ENCODE measurements around the gene PPP1R9A.

Gene PPP1R9A

DNA sequence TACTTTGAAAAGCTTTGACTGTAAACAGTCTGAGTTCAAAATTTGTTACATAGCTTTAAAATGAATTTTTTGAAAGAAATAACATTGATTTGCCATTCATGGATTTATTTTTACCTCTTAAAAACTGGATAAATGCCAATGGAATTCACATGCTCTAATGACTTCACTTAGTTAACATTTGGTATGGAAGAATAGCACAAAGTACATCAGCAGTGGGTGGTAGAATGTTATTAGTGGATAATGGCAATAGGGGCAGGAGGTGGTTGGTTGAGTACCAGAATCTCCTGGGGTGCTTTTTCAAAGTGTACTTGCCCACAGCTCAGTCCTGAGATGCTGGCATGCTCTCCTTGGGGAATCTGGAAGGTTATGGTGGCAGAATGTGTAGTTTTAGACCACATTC is 4.7 kb downstream of the PPP1R9A start:
- no peak for DNase-seq

DNA sequence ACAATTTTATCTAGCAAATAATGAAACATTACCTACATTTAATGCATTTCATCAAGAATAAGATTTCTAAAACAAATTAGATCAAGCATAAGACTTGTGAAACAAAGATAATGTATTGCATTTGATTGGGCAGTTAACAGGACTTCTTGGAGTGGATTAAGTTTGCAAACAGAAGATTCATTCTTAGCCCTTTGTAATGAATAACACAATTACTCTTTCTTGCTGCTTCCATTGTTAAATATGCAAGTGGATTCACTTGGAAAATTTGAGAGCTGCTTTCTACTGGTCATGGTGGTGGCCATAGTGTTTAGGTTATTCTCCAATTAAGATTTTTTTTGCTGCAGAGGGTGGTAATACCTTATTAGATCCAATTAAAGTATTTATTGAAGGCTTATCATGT is 6.0 kb downstream of the PPP1R9A start:
- DNase-seq: no peak

DNA sequence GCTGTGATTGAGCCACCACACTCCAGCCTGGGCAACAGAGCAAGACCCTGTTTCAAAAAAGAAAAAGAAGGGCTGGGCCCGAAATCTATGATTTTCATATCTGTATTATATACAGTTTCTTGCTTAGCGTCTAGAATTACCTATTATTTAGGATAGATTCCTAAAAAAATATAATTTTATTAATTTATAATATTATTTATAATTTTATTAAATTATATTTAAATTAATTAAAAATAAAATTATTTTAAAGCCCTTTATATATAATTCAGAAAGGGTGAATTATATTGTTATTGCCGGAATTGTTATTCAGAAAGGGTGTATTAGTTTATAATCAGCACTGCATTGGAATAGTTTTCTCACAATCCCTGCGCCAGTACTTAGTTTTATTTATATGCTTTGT is 14.5 kb downstream of the PPP1R9A start:
- DNase-seq: no peak

DNA sequence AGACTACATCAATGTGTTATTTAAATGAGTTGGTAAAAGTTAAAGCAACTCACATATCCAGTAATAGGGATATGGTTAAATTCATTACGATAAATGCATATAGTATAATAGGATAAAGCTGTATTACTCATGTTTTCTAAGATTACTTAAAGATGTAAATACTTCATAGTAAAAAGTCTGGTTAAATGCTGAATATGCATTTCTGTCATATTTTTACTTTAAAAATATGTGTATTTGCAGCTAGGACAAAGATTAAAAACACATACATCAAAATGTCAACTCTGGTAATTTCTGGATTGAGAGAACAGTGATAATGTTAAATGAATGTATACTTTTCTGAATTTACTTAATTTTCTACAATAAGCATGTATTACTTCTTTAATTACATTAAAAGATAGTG is 15.1 kb downstream of the PPP1R9A start:
- no peak for DNase-seq

DNA sequence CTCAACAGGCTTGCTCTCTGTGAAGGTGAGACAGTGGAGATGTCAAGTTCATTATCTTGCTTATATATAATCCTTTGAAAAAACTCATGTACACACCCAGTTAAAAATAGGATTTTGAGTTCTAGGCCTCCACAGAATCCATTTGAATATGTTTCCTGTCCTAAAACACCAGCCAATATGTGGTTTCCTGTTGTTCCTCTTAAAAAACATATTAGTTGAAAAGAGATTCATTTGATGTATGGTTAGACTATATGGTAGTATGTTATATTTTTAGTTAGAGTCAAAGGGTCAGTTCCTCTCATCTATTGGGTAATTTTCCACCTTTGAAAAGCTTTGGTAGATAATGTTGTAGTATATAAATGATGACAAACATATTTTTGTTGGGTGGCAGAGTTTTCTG is 16.0 kb downstream of the PPP1R9A start:
- no peak for DNase-seq

DNA sequence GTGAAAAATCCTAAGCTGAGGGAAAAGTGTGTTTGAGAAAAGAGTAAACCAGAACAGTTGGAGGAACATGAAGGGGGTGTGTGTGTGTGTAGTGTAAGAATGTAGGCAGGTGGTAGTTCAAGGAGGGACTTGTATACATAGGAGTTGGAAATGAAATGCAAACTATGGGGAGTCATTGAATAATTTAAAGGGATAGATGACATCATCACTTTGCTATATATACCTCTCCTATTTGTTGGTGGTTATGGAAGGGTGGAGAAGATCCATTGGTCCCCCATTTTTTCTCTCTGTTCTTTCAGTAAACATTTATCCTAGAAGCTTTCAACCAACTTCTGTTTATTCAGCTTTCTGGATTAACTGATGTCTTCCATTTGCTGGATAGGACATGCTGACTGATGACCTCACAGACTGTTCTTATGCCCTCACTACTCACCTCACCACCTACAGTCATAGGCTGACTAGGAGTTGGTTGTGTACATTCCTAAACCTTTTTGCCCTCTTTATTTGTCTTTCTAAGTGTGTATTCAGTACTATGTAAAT is 20.8 kb downstream of the PPP1R9A start:
- no peak for DNase-seq

DNA sequence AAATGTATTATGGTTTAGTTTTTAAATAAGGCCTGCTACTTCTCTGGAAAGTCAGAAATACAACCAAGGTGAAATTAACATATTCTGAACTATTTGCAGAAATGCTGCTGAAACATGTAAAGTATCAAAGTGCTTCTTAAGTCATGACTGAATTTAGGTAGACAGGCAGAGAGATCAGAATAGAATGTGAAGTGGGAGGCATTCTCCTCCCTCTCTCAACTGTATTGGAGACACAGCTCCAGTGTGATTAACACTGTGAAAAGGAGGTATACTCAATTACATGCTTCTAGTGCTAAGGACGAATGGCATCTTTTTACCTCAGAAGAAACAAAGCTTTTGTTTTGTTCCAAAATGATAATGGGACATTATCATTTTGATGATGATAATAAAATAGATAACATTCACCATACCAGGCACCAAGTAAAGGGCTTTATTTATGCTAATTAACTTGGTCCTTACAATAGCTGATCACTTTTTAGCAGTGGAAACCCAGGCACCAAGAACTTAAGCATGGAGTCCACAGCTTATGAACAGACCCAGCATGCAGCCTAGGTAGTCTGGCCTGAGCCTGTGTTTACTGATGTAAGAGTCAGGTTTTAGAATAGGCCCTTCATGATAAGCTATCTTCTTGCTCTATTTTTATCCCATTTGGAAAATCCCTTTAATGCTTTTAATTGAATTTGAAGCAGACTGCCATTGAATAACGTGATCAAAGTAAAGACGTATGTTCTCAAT is 26.0 kb downstream of the PPP1R9A start:
- DNase-seq: no peak

DNA sequence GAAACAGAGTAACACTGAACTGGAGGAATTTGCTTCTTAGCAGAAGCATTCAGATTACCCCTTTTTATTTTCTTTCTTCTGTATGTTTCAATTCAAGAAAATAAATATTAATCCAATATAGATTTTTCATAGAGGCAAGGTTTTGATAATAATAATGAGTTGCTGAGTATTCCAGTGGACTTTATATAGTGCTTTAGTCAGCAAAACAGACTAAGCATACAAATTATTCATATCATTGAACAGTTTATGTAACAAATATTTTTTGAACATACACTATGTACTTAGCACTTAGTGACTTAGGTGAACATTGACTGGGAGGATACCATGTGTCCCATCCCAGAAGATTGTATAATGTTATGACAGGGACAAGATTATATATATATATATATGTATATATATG is 32.0 kb downstream of the PPP1R9A start:
- no peak for DNase-seq

DNA sequence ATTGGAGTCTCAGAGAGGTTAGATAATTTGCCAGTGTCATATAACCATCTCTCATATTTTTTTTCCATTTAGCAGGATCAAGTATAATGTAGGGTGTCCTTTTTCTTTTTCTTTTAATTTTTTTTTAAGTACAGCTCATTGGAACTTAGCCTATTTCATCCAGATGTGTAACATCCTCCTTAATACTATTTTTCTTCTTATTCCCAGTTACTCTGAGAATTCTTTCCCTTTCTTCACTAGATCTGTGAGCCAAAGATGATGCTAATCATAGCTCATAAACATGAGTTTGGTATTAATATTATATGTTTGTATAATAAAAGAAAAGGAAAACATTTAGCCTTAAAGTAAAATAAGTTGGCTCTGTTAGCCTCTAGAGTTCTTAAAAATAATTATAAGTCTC is 32.8 kb downstream of the PPP1R9A start:
- no peak for DNase-seq

DNA sequence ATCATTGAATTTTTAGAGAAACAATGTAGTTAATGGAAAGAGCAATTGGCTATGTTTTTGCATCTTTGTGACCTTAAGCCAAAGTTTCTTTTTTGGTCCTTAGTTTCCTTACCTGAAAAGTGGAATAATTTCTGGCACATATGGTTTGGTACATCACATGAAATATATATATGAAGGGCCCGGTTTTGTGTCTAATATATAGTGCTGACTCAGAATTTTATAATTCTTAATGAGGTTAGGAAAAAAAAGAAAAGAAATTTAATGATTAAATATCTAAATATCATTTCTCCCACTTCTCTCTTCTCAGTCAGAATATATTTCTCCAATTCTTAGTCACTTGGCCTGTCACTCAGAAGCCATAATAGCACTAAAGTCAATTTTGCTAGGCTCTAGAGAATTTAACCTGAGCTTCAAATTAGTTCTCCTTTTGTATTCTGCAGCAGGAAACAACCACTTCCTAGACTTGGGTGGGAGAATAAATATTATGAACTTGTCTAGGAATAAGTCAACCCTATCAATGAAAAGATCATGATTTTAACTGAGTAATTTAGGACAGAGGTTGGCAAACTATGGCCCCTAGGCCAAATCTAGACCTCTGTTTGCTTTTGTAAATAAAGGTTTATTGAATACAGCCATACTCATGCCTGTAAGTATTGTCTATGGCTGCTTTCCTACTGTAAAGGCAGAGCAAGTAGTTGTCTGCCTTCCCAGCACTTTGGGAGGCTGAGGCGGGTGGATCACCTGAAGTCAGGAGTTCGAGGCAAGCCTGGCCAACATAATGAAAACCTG is 34.6 kb downstream of the PPP1R9A start:
- no peak for DNase-seq

DNA sequence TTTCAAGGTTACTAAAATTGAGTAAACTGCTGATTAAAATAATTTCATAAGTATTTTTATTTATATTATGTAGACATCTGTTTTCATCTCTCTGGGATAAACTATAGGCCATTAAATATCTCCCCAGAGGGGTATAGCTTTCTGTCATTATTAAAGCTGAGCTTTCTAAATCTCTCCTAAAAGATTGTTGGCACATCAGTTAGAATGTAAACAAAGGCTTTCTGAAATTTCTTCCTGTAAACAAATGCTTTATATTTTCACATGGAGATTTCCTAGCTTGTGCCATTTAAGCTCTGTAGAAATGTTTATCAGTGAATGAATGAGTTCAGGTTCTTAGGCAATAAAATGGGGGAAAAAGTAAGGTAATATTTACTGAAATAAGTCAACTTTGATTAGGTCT is 35.7 kb downstream of the PPP1R9A start:
- no peak for DNase-seq

DNA sequence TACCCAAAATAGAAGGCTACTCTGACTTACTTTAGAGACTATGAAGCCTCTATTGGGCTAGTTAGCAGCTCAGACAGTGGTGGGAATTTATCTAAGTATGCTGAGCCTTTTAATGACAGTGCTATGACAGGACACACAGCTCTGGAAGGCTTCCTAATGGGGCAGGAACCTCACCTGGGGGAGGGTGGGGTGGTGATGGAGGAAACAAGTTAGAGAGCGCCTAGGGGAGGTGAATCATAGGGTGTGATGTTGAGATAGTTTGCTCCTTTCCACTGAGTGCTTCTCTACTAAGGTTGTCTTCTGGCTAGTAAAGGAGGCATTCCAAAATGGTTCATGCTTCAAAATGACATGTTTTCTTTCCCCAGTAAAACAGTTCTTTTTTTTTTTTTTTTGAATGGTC is 42.1 kb downstream of the PPP1R9A start:
- DNase-seq: no peak

DNA sequence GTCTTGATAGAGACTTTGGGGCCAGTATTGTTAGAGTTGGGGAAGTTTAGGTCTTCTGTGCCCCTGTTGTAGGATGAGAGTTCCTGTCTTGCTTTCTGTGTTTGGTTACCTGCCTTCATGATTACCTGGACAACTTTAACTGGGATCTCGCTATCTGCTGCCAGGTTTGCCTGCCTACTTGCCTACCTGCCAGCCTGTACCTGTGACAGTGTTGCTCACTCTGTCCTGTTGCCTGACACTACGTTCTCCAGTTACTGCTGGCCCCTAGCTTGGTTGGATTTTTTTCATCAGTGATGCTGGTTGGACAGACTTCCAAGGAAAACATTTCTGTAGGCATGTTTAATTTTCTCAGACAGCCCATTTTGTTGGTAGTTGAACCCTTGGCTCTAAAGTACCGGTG is 48.4 kb downstream of the PPP1R9A start:
- DNase-seq: no peak

DNA sequence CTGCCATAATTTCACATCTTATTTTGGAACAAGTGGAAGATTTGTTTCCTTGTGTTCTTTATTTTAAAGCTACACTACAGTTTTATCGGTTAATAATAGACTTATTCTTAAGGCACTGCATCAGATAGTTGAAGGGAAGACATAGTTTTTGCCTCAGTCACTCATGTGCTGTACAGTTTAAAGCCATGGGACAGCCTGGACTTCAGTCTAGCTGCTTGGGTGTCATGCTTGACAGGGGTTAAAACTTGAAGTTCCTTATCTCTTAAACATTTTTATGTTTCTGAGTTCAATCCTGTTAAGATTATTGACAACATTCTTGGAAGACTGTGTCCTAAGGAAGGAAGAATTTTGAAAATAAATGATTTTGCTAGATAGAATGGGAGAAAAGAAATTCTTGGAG is 49.7 kb downstream of the PPP1R9A start:
- DNase-seq: no peak

DNA sequence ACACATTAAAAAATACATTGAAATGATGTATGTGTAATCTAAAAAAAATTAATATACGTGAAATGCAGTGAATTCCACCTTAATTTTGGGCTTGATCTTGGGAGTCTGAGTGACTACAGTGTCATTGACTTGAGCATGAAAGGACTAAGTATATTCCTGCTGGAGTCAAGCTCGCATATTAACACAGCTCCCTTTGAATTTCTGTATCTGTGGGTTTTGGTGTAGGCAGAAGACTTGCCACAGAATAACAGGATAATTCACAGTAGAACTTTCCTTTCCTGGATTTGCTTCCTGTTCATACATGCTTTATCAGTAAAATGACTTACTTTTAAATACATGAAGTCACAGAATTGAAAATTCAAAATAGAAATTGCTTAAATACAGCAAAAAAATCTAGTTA is 55.3 kb downstream of the PPP1R9A start:
- no peak for DNase-seq

DNA sequence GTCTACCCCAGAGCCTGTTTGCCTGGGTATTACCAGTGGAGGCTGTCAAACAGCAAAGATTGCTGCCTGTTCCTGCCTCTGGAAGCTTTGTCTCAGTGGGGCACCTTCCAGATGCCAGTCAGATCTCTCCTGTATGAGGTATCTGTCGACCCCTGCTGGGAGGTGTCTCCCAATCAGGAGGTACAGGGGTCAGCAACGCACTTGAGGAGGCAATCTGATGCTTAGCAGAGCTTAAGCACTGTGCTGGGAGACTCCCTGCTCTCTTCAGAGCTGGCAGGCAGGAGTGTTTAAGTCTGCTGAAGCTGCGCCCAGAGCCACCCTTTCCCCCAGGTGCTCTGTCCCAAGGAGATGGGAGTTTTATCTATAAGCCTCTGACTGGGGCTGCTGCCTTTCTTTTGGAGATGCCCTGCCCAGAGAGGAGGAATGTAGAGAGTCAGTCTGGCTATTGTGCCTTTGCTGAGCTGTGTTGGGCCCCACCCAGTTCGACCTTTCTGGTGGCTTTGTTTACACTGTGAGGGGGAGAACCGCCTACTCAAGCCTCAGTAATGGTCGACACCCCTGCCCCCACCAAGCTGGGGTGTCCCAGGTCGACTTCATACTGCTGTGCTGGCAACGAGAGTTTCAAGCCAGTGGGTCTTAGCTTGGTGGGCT is 62.2 kb downstream of the PPP1R9A start:
- DNase-seq: no peak

DNA sequence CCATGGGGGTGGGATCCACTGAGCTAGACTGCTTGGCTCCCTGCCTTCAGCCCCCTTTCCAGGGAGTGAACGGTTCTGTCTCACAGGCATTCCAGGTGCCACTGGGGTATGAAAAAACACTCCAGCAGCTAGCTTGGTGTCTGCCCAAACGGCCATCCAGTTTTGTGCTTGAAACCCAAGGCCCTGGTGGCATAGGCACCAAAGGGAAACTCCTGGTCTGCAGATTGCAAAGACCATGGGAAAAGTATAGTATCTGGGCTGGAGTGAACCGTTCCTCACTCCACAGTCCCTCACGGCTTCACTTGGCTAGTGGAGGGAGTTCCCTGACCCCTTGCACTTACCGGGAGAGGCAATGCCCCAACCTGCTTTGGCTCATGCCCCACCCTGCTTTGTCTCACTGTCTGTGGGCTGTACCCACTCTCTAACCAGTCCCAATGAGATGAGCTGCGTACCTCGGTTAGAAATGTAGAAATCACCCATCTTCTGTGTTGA is 62.7 kb downstream of the PPP1R9A start:
- no peak for DNase-seq

DNA sequence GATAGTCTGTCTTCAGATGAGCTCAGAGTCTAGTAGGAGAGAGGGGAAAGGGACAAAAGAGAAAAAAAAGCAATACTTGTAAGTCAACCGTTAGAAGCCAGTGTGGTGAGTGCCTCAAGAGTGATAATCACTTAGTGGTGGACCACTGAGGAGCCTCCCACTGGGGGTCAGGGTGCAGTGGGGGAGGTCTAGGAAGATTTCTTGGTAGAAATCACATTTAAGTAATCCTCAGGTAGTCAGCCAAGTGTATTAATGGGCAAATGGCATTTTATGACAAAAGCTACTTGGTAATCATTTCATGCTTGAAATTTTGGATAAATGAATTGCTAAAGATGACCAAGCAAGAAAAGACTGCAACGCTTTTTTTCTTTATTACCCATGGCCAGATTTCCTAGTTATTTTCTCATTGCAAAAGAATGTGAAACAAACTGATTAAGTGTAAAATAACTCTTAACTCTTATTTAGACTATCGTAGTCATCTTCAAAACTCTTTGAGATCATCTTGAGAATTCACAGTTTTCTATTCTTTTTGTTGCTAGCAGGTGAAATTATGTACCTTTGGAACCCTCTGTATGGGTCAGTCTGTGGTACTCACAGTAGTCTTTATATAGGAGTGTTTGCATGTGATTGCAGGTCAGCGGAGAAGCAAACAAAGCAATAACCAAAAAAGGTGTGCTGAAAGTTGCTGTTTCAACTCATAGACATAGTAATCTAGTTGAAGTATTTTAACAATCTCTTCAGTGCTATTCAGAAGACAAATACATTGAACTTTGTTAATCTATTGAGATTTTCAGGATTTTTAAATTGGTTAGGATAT is 63.9 kb downstream of the PPP1R9A start:
- no peak for DNase-seq

DNA sequence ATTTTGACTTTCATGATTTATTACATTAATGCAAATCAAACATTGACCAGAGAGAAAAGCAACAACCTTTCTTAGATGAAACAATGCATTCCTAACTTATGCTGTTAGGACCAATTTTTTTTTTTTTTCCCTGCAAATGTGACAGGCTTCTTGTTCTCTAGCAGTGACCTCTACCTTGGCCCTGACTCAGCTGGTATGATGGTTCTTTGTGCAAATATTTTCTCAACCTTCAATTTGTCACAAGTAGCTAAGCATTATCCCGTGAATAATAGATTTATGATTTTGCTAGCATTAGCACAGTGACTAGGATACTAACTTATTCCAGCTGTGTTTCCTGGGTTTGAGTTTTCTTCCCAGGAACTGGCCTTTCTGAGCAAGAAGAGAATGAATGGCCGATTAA is 64.9 kb downstream of the PPP1R9A start:
- no peak for DNase-seq

DNA sequence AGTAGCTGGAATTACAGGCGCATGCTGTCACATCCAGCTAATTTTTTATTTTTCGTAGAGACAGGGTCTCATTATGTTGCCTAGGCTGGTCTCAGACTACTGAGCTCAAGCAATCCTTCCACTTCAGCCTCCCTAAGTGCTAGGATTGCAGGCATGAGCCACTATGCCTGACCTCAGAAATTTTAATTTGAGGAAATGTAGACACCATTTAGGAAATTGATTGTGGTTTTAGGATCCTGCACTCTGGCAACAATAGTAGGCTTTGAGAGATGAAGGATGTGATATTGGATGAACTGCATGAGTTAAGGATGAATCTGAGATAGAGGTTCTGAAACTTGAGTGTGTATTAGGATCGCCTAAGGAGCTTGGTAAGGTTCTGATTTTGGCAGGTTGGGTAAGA is 66.5 kb downstream of the PPP1R9A start:
- DNase-seq: no peak

DNA sequence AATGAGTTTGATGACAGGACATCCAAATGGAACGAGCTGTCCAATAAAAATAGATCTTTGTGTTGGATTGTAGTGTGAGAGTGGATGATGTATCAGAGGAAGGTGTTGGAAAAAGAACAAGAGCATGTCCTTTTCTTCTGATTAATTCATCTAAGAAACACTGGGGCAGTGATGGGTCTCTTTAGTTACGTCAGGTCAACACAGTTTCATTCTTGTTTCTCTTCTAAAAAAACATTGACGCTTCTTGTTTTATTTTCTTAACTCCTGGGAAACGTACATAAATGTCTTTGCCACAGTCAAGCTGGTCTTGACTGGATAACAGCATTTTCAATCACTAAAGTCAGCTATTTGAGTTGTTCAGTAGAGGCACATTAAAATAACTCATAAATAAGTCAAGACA is 67.0 kb downstream of the PPP1R9A start:
- no peak for DNase-seq

DNA sequence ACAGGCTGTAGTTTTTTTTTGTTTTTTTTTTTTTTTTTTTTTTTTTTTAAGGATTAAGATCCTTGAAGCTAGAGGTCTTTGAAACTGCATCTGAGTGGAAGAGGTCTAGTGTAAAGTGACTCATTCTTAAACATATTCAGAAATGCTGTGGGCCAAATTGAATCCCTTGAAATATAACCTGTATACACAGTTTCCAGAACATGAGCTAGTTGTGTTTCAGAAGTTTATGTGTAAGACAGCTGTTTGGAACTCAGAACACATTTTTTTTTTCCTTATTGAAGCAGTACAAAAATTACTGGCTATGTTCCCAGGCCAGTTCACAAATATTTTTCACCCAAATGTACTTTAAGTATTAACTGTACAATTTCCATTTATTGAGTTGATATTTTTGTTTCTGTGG is 67.9 kb downstream of the PPP1R9A start:
- DNase-seq: no peak

Measured in amniotic stem cell (primary cell).